GM08714 (cell line): Measurements from ENCODE around the gene ARFRP1.

ENCODE experiments used
- H3K4me3 ChIP-seq: fragments of 200-500 bp; sonication (Bioruptor generic); 2 replicates; pipeline ENCODE4 v1.5.1; 2014; ENCODE audit warnings: mild to moderate bottlenecking, low read length, inconsistent platforms
- ZNF274 ChIP-seq: IDR thresholded peaks from 2 replicates; pipeline ENCODE4 v1.6.1; 2012; ENCODE audit warnings: mild to moderate bottlenecking, low read depth, low read length

Gene ARFRP1

GRCh38 chr20:63718996-63719395 lies 11.2 kb upstream of the ARFRP1 start:
- TF ChIP-seq ZNF274, result no peak

GRCh38 chr20:63714858-63715257 lies 7.1 kb upstream of the ARFRP1 start:
- no peak overlapping the region for H3K4me3 ChIP-seq
- TF ChIP-seq ZNF274, result no peak

More at GRCh38 chr20:63718996-63719395, 11.2 kb upstream of the ARFRP1 start:
- no peak overlapping the region for H3K4me3 ChIP-seq

GRCh38 chr20:63712191-63712590 lies 4.4 kb upstream of the ARFRP1 start:
- H3K4me3 ChIP-seq, result no peak overlapping the region
- no peak for TF ChIP-seq ZNF274

GRCh38 chr20:63711085-63711645 lies 3.4 kb upstream of the ARFRP1 start:
- TF ChIP-seq ZNF274, result no peak
- H3K4me3 ChIP-seq, result no peak overlapping the region

DNA sequence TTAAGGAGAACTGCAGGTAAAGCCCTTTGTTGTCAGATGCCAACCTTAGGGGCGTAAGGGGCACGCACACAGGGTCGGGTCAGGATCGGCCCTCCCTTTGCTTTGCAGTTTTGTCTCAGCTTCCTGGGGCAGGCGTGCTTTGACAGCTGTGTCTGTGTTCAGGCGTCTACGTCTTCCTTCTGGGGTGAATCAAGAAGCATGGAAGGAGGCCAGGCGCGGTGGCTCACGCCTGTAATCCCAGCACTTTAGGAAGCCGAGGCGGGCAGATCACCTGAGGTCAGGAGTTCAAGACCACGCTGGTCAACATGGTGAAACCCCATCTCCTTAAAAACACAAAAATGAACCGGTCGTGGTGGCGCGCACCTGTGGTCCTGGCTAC lies 1.4 kb upstream of the ARFRP1 start:
- H3K4me3 ChIP-seq, result peak overlapping the region; percentile 92; the same call in 1 of the 2 replicates
- no peak for TF ChIP-seq ZNF274

- no peak for TF ChIP-seq ZNF274
- peak overlapping the region; percentile 92 for H3K4me3 ChIP-seq
These were observed 749 bp upstream of the ARFRP1 start for GRCh38 chr20:63708301-63709148.

- TF ChIP-seq ZNF274, result no peak
- H3K4me3 ChIP-seq, result peak overlapping the region; percentile 92
These were observed 771 bp downstream of the ARFRP1 start for GRCh38 chr20:63706852-63707557.

DNA sequence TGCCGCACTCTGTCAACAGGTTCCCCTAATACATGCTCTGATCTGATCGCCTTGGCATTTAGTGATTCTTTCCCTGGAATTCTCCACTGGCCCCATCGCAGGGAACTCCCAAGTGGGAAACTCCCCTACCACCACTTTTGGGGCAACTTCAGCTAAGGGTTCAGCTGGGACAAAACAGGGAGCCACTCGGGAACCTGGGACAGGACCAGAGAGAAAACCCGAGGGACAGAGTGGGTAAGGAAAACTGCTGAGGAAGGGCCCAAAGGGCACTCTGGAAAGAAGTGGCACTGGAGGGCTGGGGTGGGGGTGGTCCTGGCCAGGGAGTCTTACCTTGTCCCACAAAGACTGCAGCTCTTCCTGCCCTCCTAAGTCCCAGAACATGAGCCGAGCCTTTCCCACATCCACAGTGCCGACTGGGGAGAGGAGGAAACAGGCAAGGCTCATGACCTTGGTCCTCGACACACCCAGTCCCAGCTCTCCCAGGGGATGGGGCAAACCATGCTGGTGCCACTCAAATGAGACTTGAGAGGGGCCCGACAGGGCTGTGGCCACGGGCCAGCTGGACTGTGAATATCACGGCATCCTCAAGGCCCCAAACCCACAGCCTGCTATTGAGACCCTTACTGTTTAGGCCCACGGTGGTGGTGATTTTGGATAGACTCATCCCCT lies 1.6 kb downstream of the ARFRP1 start:
- no peak for TF ChIP-seq ZNF274
- H3K4me3 ChIP-seq, result peak overlapping the region; percentile 92; the same call in 1 of the 2 replicates

DNA sequence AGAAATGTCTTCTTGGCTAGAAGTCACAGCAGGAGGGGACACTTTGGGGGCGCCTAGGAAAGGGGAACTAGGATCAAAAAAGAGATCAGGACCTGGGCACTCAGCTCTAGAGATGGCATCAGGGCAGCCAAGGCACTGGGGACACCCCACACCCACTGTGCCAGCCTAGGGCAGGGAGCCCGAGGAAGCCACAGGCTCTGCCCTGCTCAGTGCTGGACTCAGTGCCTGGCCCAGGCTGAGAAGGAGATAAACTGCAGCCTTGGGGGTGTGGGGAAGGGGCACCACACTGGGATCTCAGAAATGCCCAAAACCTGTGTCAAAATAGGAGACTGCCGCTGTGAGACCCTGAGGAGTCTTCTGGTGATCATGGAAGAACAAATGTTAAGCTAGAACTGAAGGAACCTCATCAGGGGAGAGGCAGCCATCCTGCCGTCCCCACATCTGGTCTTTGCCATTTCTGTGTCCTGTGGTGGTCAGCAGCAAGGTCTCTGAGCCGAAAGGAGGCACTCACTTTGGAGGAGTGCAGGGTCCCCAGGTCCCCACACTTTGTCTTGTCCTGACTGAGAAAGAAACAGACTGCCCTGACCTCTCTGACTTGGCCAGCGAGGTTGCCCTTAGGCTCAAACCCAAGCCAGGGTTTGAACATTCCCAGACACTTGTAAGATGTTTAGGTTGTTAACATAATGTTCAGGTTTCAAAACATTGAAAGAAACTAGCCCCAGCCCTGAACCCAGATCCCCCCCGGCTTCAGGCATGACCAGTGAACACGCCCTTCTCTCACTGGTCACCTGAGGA lies 2.3 kb downstream of the ARFRP1 start:
- TF ChIP-seq ZNF274, result no peak
- H3K4me3 ChIP-seq, result no peak overlapping the region

DNA sequence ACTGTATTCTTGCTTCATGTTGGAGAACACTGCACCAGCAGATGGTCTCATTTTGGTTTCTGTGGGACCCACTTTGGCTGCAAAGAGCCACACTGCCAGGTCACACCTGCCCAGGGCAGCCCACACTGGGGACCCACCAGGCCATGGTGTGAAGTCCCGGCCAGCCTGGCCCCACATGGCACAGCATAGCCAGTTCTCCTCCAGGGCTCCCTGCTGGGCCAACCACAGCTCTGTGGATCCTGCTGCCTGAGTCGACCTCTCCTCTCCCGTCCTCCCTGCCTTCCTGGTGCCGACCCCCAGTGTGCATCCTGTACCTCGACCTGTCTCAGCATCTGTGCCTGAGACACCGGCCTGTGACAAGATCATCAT lies 3.0 kb downstream of the ARFRP1 start:
- no peak for TF ChIP-seq ZNF274
- no peak overlapping the region for H3K4me3 ChIP-seq

DNA sequence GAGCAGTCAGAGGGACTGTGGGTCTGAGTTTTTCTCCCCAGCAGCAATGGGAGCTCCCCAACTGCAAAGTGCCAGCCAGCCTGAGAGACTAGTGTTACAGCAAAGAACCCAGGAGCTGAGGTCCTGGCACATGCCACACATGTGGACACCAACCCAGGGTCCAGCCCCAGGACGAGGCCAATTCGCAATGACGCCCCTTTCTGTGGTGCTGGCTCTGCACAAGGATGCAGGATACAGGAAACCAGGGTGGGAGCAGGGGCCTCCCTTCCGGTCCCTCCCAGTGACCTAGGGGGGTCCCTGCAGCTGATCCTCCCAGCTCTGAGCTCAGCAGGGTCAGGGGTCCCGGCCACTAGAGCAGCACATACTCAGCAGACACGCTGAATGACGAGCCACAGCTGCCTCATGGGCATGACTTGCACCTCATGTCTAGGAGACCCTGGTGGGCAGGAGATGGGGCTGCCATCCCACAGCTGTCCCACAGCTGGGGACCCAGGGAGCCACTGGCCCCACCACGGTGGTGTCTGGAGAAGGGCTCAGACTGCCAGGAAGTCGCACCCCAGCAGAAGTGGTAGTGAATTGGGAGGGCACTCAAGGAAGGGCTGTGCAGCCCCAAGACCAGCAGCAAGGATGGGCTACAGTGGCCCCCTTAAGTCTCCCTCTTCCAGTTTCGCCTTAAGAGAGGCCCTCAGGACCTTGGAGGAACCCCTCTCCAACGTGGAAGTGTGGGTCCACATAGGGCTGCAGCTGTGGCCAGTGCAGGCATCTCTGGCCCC lies 3.6 kb downstream of the ARFRP1 start:
- no peak for TF ChIP-seq ZNF274
- H3K4me3 ChIP-seq, result no peak overlapping the region

DNA sequence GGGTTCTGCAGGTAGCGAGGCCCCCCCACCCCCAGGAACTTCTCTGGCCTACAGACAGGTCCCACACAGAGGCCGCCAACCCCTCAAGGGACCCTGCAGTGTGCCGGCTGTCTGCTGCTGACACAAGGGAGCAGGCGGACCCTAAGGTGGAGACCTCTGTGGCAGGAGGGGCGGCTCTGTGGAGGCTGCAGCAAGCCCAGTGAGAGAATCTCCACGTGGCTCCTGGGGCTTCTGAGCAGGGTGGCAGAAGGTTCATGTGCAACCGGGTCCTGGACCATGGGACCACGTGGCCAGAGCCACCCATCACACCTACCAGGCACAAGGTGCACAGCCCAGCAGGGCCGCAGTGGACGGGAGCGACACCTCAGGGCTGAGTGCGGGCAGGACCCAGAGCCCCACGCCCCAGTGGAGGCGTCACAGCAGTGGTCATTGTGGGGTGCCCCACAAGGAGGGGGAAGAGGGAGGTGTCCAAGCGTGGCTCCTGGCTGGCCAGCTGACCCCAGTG lies 4.3 kb downstream of the ARFRP1 start:
- no peak overlapping the region for H3K4me3 ChIP-seq
- no peak for TF ChIP-seq ZNF274
